Eye (tissue), 1 donor: ENCODE data around the gene DGCR6L.
"Not testable (repeated sequence)": the region's sequence is repeated elsewhere in the genome, so short reads cannot be mapped to it uniquely, and the experiment has no call there.

Experiments used
- DNase-seq: peaks from one replicate; pipeline ENCODE4 v3.0.0-alpha.2; 2015

The DGCR6L gene

DNA sequence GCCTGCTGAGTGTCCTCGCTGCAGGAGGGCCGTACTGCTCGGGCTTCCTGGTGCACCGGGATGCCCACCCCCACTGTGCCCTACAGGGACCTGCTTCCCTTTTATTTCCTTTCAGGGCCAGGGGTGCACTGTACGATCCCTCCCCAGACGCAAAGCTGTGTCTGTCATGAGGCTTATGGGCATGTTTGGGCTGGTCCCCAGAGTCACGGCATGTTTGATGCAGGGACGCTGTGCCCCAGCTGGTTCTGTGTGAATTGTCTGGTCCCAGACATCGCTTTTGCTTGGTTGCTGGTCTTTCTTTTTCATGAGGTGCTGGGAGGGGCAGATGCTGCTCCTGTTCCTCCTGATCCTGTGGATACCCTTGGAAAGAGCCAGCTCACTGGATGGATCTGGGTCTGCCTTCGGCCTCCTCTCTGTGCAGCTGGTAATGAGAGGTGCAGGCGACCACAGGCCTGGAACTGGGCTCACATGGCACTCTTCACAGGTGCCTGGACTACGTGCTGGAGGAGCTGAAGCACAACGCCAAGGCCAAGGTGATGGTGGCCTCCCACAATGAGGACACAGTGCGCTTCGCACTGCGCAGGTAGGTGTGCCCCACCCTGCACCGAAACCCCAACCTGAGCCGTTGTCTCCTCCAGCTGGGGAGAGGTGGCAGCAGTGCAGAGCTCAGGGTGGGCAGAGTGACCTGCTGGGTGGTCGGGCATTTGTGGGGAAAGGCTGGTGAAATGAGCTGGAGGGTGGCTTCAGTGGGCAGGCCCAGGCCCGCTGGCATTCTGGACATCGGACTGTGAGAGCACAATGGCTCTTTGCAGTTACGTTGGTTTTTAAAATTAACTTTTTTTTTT lies 10.8 kb downstream of the DGCR6L start:
- DNase-seq, result not testable (repeated sequence)

DNA sequence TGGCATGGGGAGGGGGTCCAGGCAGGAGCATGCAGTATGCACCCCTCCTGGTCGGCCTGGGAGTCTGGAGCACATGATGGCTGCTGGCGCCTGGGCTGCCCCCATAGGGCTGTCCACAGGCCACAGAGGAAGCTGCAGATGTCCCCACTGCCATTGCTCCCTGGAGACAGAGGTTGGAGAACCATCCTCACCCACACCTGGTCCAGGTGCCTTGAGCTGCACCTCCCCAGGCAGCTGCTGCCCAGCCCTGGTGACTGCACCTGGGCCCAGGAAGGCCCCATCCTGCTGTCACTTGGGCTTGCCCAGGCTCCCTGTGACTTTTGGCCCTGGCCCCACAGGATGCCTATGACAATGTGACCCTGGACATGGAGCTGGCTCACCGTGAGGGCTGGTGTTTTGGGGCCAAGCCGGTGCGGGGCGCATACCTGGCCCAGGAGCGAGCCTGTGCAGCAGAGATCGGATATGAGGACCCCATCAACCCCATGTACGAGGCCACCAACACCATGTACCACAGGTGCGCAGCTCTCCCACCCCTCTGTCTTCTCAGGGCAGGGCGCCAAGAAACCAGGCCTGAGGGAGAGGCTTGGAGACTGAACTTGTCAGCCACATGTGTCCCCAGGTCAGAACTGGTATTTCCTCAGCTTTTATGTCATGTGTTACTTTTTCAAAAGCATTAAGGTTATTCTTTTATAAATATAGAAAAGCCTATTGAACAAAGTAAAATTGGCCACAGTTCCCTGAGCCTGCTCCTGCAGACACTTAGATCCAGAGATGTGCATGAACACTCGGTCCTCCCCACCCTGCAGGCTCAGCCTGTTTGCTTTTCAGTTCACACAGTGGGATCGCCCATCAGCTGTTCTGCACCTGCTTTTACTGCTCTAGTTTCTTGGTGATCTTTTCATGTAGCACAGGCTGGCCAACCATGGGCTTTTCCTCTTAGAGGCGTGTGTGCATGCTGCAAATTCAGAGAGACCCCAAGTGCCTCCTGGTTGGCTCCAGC lies 12.1 kb downstream of the DGCR6L start:
- DNase-seq, result not testable (repeated sequence)

DNA sequence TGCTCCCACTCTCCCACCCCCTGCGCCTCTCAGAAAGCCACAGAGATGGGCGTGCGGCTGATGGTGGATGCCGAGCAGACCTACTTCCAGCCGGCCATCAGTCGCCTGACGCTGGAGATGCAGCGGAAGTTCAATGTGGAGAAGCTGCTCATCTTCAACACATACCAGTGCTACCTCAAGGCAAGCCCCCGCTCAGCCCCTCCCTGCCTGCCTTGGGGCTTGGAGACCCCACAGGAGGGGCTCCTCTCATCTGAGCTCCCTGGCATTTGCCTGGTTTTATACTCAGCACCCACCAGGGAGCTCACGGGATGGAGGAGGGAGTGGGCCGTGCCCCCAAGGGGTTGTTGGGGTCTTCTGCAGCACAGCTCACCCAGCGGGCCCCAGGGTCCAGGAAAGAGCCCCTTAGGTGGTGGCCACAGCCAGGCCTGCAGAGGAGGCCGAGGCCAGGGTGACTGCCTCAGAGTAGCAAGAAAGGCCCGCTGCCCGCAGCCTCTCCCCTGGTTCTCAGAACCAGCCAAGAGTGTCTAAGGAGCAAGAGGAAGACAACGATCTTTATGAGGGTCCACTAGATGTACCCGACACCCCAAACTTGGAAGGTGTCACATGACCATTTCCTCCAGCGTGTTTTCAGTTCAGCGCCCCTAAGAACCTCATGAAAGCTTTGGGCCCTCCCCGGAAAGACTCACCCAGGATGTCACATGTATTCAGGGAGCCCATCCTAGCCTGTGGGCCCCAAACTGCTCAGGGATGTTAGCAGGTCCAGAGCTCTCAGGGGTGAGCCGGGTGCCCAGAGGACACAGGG lies 13.0 kb downstream of the DGCR6L start:
- not testable (repeated sequence) for DNase-seq

DNA sequence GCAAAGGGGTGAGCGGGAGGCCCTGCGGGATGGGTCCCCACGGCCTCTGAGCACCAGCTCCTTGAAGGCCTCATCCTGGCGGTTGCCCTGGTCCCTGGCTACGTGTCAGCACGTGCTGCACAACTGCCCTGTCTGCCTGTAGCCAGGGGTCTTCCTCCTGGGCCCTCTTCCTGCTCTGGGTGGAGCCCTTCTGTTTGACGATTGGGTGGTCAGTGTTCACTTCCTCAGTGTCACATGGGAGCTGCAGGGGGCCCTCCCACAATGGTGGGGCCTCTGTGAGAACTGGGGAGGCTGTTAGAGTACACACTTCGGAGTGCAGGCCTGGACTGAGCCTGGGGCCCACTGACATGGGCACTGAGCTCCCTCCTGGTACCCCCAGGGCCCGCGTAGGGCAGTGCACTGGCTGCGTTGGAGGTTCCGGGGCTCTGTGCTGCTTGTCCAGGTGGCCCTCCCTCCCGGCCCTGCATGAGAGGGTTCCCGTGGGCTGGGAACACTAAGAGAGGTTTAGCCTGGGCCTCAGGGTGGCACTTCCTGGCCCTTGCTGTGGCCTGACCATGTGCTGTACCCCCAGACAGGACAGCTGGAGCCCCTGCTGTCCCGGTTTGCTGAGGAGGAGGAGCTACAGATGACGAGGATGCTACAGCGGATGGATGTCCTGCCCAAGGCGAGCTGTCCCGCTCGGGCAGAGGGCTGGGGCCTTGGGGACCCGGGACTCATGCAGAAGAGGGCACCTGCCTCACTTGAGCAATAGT lies 13.8 kb downstream of the DGCR6L start:
- DNase-seq, result no peak

DNA sequence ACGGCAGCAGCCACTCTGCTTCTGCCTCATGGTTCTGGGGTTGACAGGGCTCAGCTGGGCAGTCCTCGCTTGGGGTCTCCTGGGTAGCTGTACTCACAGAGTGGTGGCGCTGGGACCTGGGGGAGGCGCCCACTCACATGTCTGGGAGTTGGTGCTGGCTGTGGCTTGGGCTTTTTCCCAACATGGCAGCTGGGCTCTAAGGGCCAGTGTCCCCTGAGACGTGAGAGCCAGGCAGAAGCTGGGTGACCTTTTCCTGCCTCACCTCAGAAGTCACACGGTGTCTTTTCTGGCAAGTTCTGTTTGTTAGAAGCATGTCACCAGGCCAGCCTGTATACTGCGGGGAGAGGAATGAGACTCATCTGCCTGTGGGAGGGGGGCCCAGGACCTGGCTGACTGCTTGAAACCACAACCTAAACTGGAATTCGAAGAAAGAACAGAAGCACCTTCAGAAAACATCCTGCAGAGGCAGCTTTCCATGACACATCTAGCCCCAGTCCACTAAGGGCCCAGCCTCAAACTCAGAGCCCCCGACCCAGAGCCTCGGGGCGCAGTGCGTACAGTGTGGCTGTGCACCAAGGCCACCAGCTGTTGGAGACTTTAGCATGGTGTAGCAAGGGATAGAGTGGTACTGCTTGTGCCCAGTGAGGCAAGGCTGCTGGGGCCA lies 14.5 kb downstream of the DGCR6L start:
- not testable (repeated sequence) for DNase-seq

DNA sequence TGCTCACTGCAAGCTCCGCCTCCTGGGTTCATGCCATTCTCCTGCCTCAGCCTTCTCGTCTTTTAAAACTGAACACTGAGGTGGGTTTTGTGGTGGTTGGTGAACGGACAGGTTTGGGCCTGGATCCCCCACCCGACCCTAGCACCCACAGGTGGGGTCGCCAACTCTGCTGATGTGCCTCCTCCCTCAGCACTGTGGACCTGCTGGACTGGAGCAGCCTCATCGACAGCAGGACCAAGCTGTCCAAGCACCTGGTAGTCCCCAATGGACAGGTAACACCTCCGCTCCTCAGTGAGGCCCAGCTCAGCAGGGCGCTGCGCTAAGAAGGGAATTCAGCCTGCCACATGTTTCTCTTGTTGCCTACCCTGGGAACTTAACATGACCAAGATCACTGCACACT lies 15.2 kb downstream of the DGCR6L start:
- DNase-seq, result no peak

DNA sequence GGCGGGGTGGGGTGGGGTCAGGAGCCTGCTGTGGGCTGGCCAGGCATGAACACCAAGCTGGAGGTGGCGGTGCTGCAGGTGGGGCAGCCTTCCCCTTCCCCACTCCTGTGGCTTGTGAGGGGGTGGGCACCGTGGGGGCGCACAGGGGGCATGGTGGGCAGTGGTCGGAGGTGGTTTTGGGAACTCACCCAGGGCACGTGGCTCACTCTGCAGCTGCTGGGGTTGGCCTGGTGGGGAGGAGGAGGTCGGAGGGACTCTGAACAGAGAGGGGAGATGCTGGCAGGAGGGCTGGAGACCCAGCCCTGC lies 16.7 kb downstream of the DGCR6L start:
- DNase-seq, result not testable (repeated sequence)

DNA sequence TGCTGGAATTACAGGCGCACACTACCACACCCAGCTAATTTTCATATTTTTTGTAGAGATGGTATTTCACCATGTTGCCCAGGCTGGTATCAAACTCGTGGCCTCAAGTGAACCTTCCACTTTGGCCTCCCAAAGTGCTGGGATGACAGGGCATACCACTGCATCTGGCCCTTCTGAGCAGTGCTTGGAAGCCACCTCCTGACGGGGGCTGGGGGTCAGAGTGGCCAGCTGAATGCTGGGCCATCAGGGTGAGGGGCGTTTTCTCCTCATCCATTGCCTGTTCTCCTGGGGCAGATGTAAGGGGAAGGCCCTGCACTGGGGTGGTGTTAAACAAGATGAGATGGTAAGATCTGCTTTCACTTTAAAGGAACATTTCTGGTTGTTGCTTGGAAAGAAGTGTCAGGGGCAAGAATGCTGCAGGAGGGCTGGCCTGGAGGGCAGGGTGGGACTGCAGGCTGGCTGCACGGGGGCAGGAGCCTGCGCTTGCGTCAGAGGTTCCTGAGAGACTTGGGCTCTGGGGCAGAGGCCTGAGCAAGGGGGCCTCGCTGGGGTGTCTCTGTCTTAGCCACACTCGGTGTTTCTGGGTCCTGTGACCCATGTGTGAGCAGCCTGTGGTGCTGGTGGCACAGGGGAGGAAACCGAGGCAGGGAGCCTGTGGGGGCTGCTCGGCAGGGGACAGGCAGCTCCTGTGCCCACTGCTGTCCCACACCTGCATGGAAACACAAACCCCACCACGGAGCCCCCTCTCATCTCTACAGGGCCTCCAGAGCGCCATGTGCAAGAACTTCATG lies 17.2 kb downstream of the DGCR6L start:
- DNase-seq, result no peak

DNA sequence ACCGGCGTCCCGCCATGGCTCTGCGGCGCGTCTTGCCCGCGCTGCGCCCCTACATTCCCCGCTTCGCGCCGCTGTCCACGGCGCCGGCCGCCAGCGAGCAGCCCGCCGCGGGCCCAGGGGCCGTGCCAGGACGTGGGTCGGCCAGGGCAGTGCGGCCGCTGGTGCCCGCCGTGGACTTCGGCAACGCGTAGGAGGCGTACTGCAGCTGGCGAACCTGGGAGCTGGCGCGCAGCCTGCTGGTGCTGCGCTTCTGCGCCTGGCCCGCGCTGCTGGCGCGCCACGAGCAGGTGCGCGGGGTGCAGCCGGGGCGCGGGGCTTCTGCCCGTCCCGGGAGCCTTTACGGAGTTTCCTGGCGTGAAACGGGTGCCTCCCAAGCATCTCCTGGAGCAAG lies 20.1 kb downstream of the DGCR6L start:
- DNase-seq, result no peak

DNA sequence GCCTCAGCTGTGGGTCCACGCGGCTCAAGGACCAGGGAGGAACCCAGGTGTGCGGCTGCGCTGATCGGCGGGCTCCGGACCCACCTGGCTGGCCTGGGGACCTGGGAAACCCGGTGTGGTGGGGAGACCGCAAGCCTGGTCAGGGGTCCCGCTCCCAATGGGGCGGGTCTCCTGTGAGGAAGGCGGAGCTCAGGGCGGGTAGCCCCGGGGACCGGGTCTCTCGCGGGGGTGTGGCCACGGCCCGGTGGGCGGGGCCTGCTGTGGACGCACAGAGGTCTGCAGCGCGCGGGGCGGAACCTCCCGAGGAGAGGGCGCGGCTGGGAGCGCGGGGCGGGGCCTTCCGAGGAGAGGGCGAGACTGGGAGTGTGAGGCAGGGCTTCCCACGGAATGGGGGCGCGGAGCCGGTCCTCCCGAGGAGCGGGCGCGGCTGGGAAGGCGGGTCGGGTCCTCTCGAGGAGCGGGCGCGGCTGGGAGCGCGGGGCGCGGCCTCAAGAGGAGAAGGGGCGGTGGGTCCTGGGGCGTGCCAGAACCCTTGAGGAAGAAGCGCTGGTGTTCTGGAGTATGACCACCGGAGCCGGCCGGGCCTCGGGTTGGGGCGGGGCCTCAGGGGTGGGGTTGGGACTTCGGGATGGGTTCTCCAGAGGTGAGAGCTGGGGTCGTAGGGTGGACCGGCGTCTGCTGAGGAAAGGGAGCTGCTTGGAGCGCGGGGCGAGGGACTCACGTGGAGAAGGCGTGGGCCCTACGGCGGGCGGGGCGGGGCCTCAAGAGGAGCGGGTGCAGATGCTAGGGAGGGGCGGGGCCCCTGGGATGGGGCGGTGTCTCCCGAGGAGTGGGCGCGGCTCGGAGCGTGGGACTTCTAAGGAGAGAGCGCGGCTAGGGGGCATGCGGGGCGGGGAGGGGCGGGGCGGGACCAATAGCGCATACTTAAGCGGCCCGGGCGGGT lies 20.8 kb downstream of the DGCR6L start:
- DNase-seq, result peak; percentile 92

DNA sequence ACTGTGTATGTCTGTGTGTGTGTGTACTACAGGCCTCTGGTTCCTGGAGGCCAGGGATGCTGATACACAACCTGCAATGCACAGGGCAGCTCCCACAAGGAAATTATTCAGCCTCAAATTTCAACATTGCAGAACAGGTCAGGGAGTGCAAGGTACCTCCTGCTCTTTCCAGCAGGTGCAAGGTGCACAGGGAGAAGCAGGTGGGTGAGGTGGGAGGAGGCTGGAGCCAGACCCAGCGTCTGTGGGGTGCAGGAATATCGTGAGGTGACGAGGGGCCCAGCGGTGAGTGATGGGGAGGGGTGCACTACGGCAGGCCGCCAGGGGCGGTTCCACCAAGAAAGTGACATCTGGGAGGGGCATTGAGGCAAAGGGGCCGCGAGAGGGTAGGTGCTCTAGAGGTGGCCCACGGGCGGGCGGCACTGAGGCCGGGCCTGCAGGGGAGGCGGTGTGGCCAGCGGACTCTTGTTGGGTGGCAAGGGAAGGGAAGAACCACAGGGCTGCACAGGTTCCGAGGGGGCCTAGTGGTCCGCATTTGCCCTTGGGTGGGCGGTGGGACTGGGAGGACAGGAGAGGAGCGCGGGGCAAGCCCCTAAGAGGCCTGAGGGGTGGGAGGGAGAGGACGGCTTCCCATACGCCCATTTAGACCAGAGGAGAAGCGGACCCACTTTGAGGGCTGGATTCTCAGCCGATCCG lies 21.6 kb downstream of the DGCR6L start:
- no peak for DNase-seq

DNA sequence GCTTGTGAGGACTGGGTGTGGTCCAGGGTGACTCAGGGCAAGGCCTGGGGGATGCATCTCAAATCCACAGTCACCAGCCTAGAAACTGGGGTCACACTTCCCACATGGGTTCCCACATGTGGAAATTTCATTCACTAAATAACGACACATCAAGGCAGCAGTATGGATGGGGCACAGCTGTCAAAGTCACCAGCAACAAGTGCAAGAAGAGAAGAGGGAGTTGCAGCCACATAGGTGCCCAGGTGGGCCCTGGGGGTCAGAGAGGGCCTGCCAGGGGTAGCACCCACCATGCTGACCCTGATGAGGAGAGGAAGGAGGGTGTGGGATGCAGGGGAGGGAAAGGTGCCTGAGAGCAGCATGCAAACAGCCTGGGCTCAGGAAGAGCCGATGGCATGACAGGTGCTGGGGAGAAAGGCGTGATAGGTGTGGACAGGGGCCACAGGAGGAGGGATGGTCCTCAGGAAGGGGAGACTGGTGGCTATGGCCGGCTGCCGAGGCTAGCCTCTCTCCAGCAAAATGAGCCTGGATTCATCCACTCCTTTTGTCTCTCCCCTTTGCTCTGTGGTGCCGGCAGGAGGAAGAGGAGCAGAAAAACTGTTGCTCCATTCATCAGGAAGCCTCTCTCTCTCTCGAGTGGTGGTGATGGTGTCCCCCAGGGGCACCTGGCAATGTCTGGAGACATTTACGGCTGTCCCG lies 22.3 kb downstream of the DGCR6L start:
- no peak for DNase-seq

DNA sequence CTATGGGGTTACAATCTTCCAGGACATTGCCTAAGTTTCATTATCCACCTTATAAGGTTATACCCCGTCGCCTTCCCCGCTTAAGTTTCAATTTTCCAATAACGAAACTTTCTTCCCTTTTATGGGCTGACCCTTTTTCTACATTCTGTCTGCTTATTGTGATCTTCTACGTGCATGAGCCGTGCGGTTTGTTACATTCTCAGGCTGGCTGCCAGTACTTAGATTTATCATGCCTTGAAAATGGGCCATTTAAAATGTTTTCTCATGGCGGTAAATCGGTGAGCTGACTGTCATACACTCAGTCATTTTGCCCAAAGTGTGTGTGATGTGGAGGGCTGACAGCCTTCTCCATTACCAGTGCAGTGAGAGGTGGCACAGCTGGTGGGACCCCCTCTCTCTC lies 23.3 kb downstream of the DGCR6L start:
- DNase-seq, result no peak

DNA sequence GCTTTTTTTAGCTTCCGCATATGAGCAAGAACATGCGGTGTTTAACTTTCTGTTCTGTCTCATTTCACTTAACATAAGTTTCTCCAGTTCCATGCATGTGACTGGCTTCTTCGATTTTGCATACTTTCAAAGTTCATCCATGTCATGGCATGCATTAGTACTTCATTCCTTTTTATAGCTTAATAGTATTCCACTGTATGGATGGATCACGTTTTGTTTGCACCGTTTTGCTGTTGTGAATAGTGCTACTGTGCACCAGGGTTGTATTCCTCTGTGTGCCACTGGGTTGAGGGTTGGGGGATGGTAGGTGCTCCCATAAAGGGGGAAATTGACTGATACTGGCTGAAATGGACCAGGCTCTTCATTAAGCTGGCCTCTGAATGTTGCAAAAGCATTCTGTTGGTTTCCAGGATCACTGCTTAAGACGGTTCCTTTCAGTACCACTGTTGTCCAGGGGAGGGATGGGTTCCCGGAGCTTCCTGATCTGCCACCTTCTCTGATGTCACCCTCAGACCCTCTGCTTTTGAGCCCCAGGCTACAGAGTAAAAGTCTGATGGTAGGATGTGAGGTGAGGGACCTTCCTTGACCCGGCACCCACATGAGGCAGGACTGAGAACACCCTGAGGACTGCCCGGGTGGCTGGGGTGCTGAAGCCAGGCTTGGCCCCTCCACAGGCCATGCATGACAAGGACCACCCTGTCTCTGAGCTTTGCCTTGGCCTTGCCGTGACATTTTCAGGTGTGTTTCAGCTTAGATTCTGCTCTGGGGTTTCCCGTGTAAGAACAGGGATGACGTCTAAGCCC lies 24.4 kb downstream of the DGCR6L start:
- no peak for DNase-seq

DNA sequence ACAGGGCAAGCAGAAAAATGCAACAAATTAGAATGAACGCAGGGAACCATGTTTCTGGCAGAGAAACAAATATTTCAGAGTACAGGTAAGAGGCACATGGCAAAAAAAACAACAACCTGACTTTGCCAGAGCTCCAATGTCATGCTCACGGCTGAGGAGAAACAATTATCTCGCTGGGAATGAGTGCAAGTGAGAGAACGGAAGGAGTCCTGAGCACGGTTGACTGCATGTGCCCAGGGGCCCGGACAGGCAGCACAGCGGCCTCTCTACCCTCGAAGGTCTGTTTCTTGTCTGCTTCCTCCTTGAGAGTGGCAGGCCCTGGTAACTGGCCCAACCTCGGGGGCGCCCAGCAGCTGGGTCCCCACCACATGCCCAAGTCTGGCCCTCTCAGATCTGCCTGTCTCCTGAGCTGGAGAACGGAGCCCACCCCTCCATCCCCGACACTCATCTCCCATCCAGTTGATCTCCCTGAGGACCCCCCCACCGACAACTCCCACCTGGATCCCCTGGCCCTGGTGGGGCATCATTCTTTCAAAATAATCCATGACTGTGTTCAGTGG lies 27.1 kb downstream of the DGCR6L start:
- no peak for DNase-seq

DNA sequence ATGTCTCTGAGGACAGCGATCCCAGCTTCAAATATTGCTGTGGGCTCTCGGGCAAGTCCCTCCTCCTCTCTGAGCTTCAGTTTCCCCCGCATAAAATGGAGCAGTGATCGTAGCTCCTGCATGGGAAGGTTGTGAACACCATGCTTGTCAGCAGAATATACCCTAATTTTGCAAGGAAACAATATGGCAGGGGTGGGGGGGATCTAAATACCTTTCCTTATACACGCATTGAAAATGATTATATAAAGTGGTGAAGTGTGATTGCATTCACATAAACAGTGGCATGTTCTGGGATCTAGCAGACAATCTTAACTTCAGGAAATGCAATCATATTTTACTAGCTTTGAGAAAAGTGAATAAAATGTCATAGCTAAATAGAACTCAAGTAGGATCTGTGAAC lies 27.8 kb downstream of the DGCR6L start:
- no peak for DNase-seq

DNA sequence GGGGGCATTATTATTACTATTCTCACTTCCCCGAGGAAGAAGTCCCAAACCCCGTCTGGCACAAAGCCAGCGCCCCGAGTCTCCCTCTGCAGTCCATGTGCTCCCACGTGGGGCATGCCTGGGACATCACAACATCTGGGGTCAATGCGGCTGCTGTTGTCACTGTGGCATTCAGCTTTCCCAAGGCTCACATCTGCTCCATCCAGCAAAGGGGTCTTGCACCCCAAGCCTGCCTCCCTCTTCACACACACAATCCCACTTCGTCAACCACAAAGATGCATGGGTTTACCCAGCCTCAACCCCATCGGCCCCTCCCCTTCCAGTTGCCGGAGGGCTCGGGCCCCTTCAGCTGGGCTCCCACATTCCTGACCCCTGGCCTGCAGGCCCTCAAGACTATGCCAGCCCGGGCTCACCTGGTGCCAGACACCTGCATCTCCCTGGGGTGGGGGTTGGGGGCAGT lies 28.2 kb downstream of the DGCR6L start:
- no peak for DNase-seq
